Nephron progenitor cell (in vitro differentiated cells): ENCODE data around the gene KIF16B.

Experiments
- DNase-seq: peaks from one replicate; pipeline ENCODE4 v3.0.0; 2021
- H3K27ac Mint-ChIP-seq: 2 replicates; pipeline ENCODE4 v1.8.0; 2021; ENCODE audit warnings: mild to moderate bottlenecking, moderate library complexity, mixed read lengths
- H3K27me3 Mint-ChIP-seq: 2 replicates; pipeline ENCODE4 v1.8.0; 2021; ENCODE audit warnings: mild to moderate bottlenecking, low read depth, mixed read lengths; ENCODE audit not compliant: poor library complexity
- H3K36me3 Mint-ChIP-seq: 2 replicates; pipeline ENCODE4 v1.8.0; 2021; ENCODE audit warnings: low read depth, mixed read lengths
- H3K4me1 Mint-ChIP-seq: 2 replicates; pipeline ENCODE4 v1.8.0; 2021; ENCODE audit warnings: mixed read lengths
- H3K4me3 Mint-ChIP-seq: 2 replicates; pipeline ENCODE4 v1.8.0; 2021; ENCODE audit warnings: mild to moderate bottlenecking, moderate library complexity, mixed read lengths
- H3K9me3 Mint-ChIP-seq: 2 replicates; pipeline ENCODE4 v1.8.0; 2021; ENCODE audit warnings: mild to moderate bottlenecking, moderate library complexity, mixed read lengths
- CTCF ChIP-seq: fragments of 200-600 bp; sonication (generic); IDR thresholded peaks from 2 replicates; pipeline ENCODE4 v1.5.0; 2021; ENCODE audit warnings: antibody characterized with exemption

KIF16B gene

DNA sequence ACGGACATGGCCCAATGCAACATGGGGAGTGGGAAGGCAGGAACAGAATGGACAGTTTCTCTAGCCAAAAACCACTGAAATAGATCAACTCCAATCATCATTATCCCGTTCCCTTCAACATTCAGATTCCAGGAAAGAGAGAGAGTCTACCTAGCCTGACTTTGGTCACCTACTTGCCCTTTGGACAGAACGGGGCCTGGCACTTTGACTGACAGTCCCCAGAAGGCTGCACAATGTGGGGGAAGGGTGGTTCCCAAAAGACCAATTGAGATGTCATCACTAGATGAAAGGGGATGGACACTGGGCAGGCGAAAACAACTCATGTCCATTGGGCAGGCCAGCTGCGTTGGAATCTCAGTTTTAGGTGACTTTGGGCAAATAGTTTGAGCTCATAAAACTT is 15.0 kb upstream of the KIF16B start:
- Mint-ChIP-seq H3K9me3 (no peaks in the 10 kb centered on the region), H3K27me3 (no peaks in the 10 kb centered on the region), H3K27ac (no peak overlapping the region), H3K4me1 (peaks cover 14% of the 10 kb centered on the region), H3K36me3 (no peaks in the 10 kb centered on the region), H3K4me3 (no peak overlapping the region)
- no peak for TF ChIP-seq CTCF
- no peak for DNase-seq

DNA sequence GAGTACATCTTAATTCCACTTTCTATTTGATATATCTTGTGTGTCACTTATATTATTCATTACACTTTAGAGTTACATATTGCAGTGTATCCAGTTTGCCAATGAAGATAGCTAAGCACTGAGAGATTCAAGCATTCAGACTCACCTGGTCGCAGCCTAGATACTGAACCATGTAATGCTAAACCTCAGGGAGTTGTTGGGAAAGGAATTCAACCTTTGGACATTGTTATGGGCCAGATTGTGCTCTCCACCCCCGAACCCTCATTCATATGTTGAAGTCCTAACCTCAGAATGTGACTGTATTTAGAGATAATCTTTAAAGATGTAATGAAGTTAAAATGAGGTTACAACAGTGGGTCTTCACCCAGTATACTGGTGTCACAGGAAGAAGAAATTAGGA is 13.8 kb upstream of the KIF16B start:
- Mint-ChIP-seq H3K4me3 (no peak overlapping the region), H3K27ac (no peak overlapping the region), H3K4me1 (peaks cover 14% of the 10 kb centered on the region), H3K36me3 (no peaks in the 10 kb centered on the region), H3K9me3 (peaks cover 4% of the 10 kb centered on the region), H3K27me3 (no peaks in the 10 kb centered on the region)
- no peak for DNase-seq
- TF ChIP-seq CTCF, result no peak

- Mint-ChIP-seq H3K27me3 (no peaks in the 10 kb centered on the region), H3K9me3 (peaks cover 14% of the 10 kb centered on the region), H3K4me1 (peaks cover 35% of the 10 kb centered on the region), H3K36me3 (no peaks in the 10 kb centered on the region), H3K4me3 (no peak overlapping the region), H3K27ac (no peak overlapping the region)
- TF ChIP-seq CTCF, result no peak
- no peak for DNase-seq
Observed at GRCh38 chr20:16583474-16583873, 10.2 kb upstream of the KIF16B start.

DNA sequence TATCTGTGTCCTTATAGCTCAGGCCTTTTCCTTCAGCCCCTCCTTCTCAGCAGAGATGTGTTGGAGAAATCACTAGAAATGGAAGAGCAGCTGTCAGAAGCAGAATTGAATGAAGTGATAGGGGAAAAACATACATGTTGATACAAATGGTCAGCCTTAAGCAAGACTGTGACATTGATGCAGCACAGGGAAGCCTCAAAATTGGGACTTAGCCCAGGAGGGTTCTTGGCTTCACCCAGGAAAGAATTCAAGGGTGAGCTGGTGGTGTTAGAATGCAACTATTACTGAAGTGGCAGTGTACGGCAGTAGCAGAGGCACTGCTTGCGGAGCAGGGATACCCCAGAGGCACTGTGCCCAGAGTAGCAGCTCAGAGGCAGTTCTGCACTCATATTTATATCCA is 8.0 kb upstream of the KIF16B start:
- no peak overlapping the region for H3K27ac Mint-ChIP-seq
- no peak for TF ChIP-seq CTCF
- no peak for DNase-seq
- H3K4me1 Mint-ChIP-seq, result peaks cover 31% of the 10 kb centered on the region
- H3K27me3 Mint-ChIP-seq, result no peaks in the 10 kb centered on the region
- H3K36me3 Mint-ChIP-seq, result no peaks in the 10 kb centered on the region
- peaks cover 14% of the 10 kb centered on the region for H3K9me3 Mint-ChIP-seq
- H3K4me3 Mint-ChIP-seq, result no peak overlapping the region

DNA sequence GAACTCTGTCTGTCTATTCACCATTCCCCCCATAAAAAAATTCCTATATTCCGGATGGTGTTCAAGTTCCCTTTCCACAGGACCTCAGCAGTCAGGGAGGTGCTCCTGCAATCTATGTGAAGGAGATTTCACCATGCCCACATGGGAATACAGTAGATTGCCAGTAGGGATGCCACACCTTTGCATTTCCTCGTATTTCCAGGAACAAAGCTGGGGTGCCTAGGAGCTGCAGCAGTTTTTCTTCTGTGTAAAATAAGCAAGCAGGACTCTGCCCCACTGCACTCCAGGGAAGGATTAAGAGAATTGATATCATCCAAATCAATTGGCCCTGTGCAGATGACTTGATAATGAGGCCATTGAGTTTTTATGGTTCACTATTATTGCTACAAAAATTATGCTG is 7.4 kb upstream of the KIF16B start:
- Mint-ChIP-seq H3K36me3 (no peaks in the 10 kb centered on the region), H3K4me1 (peaks cover 37% of the 10 kb centered on the region), H3K4me3 (no peak overlapping the region), H3K27me3 (no peaks in the 10 kb centered on the region), H3K9me3 (peaks cover 14% of the 10 kb centered on the region), H3K27ac (peak overlapping the region; percentile 81)
- DNase-seq, result no peak
- no peak for TF ChIP-seq CTCF

DNA sequence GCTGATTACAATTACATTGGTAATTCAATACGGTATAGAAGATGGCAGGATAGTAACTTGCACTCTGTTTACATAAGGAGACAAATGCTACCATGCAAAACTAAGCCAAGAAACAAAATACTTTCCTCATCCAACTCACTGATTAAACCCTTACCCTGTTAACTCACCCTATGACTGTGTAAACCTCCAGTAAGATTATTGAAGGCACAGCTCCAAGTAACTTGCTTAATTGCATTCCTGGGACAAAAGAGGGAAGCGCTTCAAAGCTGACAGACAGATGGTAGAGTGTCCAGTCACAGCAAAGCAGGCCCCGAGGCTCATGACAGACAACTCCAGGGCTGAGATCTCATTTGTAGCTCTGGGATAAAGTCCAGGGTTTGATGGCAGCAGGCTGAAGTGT is 6.9 kb upstream of the KIF16B start:
- H3K27me3 Mint-ChIP-seq, result no peaks in the 10 kb centered on the region
- peaks cover 14% of the 10 kb centered on the region for H3K9me3 Mint-ChIP-seq
- no peak for TF ChIP-seq CTCF
- peaks cover 42% of the 10 kb centered on the region for H3K4me1 Mint-ChIP-seq
- H3K36me3 Mint-ChIP-seq, result no peaks in the 10 kb centered on the region
- peak overlapping the region; percentile 81 for H3K27ac Mint-ChIP-seq
- no peak overlapping the region for H3K4me3 Mint-ChIP-seq
- DNase-seq, result no peak
